ENCODE data around the gene RLF. TPM values are rescaled to one million over a fixed set of nuclear protein-coding genes. Genes with fewer than 3 reads are reported as not detected.

Gene RLF
- total RNA-seq, 1 experiment from 2014 or later: 27.9 TPM

DNA sequence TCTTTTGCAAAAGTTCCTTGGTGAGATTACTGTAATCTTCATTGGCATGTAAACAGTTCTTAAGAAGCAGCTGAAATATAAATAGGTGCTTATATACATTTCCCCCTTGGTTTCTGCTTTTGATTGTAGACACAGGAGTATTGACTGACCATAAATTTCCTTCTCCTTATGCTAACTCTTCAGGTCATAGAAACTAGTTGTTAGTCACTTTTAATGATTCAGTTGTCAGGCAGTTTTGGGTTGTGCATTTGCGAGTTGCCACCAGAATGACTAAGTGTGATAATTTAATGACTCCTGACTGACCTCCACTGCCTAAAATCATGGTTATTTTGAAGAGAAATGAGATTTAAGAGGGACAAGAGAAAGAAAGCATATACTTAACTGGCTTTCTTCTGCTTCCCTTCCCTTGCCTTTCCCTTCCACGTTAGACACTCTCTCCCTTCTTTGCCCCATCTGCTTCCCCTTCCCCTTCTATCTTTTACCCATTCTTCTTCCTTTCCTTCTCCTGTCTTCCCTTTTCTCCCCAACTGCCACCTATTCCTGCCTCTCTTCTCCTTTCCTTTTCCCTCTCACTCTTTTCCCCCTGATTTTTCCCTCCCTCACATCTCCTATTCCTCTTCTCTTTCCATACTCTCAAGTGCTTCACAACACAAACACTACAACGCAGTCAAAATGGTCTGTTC is 109.1 kb downstream of the RLF start:
- no peak for DNase-seq (ENCODE audit: low read depth)

DNA sequence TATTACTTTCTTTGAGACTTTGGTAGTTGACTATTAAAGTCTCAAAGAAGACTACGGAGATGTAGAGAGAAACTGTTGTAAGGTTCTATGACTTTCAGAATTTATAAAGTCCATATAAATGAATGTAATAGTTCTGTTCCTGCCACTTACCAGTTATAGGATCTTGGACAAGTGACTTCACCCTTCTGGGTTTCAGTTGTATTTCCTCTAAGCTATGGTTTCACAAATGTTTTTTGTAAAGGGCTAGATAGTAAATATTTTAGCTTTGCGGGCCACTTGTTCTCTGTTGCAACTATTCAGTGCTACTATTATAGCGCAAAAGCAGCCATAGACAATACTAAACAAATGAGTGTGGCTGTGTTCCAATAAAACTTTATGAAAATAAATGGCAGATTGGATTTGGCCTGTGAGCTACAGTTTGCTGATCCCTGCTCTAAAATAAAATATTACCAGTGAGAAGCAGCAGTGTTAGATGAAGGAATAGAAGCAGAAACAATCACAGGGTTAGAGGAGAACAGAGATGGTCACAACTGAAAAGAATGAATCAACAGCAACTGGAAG is 111.5 kb downstream of the RLF start:
- no peak for DNase-seq (ENCODE audit: low read depth)

DNA sequence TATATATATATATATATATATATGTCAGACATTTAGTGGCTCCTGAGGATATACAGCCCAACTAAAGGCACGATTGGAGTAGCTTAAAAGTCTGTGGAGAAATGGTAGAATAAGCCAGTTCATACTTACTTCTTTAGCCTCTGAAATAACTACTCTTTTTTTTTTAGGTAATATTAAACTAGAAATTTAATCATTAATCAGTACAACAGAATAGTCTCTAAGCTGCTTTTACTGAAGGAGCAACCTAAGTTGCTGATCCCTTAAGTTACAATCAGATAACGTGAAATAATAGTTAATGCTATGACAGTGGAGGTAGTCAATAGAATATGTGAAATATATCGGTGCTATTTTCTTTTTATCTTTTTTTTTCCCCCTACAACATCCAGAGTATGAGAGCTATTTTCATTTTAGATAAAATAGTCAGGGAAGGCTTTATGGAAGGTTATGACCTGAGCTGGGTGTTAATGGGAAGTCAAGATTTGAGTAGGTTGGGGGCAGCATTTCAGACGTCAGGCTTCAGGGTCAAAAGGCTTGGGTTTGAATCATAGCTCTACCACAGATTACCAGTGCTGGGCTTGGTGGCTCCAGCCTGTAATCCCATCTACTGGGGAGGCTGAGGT is 112.5 kb downstream of the RLF start:
- DNase-seq (ENCODE audit: low read depth): no peak

DNA sequence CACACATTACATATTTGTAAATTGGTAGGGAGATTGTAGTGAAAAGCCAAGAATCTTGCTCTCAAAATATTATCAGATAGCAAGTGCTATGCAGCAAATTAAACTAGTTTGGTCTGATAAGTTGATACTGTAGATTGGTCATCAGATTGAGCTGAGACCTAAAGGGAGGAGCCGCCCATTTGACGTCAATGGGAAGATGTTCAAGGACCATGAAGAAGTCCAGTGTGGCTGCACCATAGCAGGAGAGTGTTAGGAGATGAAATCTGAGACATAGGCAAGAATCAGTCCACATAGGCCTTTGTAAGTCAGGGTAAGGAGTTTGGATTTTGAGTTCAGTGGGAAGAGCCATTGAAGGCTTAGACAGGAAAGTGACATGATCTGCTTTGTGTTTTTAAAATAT is 113.1 kb downstream of the RLF start:
- no peak for DNase-seq (ENCODE audit: low read depth)

DNA sequence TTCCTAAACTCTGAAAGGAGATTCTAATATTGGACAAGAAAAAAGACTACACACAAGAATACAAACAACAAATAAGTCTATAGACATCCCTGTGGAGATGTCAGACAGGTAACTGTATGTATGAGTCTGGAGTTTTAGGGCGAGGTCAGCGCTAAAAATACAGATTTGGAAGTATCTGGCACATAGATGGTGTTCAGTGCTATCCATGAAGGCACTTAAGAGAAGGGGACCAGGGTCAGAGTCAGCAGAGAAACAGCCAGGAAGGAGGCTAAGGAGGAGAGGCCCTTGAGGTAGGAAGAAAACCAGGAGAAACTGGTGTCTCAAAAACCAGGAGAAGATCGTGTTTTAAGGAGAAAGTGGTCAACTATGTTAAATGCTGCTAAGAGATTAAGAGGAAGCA is 114.9 kb downstream of the RLF start:
- no peak for DNase-seq (ENCODE audit: low read depth)

DNA sequence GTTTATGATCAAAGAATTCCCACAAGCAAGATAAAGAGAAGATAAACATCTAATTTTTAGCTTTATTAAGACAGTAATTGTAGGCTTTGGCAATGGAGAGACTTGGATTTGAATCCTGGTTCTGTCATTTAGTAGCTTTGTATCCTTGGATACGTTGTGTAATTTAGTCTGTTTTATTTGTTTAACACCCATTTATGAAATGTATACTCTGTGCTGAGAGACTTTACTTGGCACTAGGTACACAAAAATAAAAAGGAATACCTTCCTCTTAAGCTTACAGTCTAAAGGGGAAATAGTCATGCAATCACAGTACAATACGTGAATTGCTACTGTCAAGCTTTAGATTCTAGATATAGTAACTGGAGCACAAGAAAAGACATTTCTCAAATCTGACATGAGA is 120.7 kb downstream of the RLF start:
- DNase-seq (ENCODE audit: low read depth): no peak

Other genes with a start within 250 kb of the RLF start
- 7.9 and 8.1 TPM in 2 replicates for gene MFSD2A, start 206.2 kb upstream of the RLF start, total RNA-seq (2014; rRNA removed; shearing (Covaris generic))
- gene CAP1, start 120.7 kb upstream of the RLF start, total RNA-seq (2014; rRNA removed; shearing (Covaris generic)): 539 and 593 TPM in 2 replicates
- gene PPT1, start 64.1 kb upstream of the RLF start, total RNA-seq (2014; rRNA removed; shearing (Covaris generic)): 88.5 and 99.4 TPM in 2 replicates
- gene TMCO2, start 86.5 kb downstream of the RLF start, total RNA-seq (2014; rRNA removed; shearing (Covaris generic)): not detected in 2 replicates
- 51.7 and 61.9 TPM in 2 replicates for gene ZMPSTE24, start 96.8 kb downstream of the RLF start, total RNA-seq (2014; rRNA removed; shearing (Covaris generic))
- gene COL9A2, start 155.9 kb downstream of the RLF start, total RNA-seq (2014; rRNA removed; shearing (Covaris generic)): 0.12 and 0.68 TPM in 2 replicates
- gene SMAP2, start 212.3 kb downstream of the RLF start, total RNA-seq (2014; rRNA removed; shearing (Covaris generic)): 23.6 and 24.4 TPM in 2 replicates